Measurements from ENCODE around the gene ATG7.

DNA sequence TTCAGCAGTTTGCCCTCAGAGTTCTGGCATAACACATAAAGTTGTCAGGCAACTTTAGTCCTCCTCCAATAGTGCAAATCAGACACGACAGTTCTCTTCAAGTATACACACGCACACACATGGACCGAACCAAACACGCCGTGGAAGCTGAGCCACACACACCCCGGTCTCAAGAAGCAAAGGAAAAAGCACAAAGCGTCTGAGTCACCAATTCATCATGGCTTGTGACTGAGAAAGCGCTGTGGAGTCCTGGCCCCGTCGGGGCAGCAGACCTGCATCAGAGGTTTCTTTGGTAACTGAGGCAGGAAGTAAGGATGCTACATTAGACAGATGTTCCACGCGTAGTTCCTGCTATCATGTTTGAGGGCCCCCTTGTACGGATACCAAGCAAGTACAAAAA is 285.8 kb downstream of the ATG7 start:
- no peak for TF ChIP-seq POLR2AphosphoS5 (IDR thresholded peaks at IDR 0.05)
- TF ChIP-seq CTCF (IDR thresholded peaks at IDR 0.05) = no peak
- TF ChIP-seq POLR2A (IDR thresholded peaks at IDR 0.05) = no peak
- no peak for TF ChIP-seq EP300 (IDR thresholded peaks at IDR 0.05)
